Activated T-cell treated with anti-CD3 and anti-CD28 coated beads, Interleukin-2, amount 50 U/mL, for 72 hours (primary cell): ENCODE results near the gene AGK. TPM values are rescaled to one million over a fixed set of nuclear protein-coding genes. Genes with fewer than 3 reads are reported as not detected.
"Not testable (repeated sequence)": the region's sequence is repeated elsewhere in the genome, so short reads cannot be mapped to it uniquely, and the experiment has no call there.

Source experiments
- ATAC-seq, 2 donors: fragments of 150-1000 bp; cut with Tn5 transposase; replicated peaks in 1 of 2; 2 replicates each; pipeline ENCODE4 v1.10.0; 2021; ENCODE audit warnings: moderate library complexity in 2 of 2, mild to moderate bottlenecking in 1 of 2
- DNase-seq, 2 donors: peaks; one replicate each; pipeline ENCODE4 v3.0.0; 2021 to 2022; ENCODE audit warnings: mixed read lengths in 1 of 2
- H3K27ac Mint-ChIP-seq: one replicate; pipeline ENCODE4 v1.8.0; 2022; ENCODE audit warnings: mild to moderate bottlenecking, moderate library complexity, mixed read lengths
- H3K27me3 Mint-ChIP-seq: one replicate; pipeline ENCODE4 v1.8.0; 2022; ENCODE audit warnings: low read depth, mixed read lengths
- H3K36me3 Mint-ChIP-seq, 2 donors: one replicate each; pipeline ENCODE4 v1.8.0; 2022; ENCODE audit warnings: mixed read lengths in 2 of 2, mild to moderate bottlenecking in 1 of 2; ENCODE audit not compliant: insufficient read depth in 2 of 2
- H3K4me1 Mint-ChIP-seq: one replicate; pipeline ENCODE4 v1.8.0; 2022; ENCODE audit warnings: low read depth, mixed read lengths
- H3K4me3 Mint-ChIP-seq, 2 donors: one replicate each; pipeline ENCODE4 v1.8.0; 2022; ENCODE audit warnings: mild to moderate bottlenecking in 2 of 2, mixed read lengths in 2 of 2, moderate library complexity in 2 of 2
- H3K9me3 Mint-ChIP-seq, 2 donors: one replicate each; pipeline ENCODE4 v1.8.0; 2022; ENCODE audit warnings: mixed read lengths in 2 of 2
- total RNA-seq, 2 donors: library from RNA; stranded (reverse); gene quantifications; one replicate each; pipeline ENCODE4 v1.2.3, GENCODE V29; 2022

The AGK gene
- total RNA-seq, 2 donors from 2014 or later, result 34.8 to 48.5 TPM

DNA sequence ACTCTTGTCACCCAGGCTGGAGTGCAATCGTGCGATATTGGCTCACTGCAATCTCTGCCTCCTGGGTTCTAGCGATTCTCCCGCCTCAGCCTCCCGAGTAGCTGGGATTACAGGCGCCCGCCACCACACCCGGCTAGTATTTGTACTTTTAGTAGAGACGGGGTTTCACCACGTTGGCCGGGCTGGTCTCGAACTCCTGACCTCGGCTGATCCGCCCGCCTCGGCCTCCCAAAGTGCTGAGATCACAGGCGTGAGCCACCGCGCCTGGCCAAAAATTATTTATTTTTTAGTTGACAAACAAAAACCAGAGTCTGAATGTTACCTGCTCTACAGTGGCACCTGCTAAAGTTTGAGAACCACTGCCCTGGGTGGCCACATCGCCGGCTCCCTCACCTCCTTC is 96.5 kb downstream of the AGK start:
- H3K27ac Mint-ChIP-seq, result peak overlapping the region; percentile 20
- not testable (repeated sequence) for H3K27me3 Mint-ChIP-seq, H3K36me3 Mint-ChIP-seq, H3K4me1 Mint-ChIP-seq, H3K4me3 Mint-ChIP-seq, ATAC-seq, H3K9me3 Mint-ChIP-seq, DNase-seq

DNA sequence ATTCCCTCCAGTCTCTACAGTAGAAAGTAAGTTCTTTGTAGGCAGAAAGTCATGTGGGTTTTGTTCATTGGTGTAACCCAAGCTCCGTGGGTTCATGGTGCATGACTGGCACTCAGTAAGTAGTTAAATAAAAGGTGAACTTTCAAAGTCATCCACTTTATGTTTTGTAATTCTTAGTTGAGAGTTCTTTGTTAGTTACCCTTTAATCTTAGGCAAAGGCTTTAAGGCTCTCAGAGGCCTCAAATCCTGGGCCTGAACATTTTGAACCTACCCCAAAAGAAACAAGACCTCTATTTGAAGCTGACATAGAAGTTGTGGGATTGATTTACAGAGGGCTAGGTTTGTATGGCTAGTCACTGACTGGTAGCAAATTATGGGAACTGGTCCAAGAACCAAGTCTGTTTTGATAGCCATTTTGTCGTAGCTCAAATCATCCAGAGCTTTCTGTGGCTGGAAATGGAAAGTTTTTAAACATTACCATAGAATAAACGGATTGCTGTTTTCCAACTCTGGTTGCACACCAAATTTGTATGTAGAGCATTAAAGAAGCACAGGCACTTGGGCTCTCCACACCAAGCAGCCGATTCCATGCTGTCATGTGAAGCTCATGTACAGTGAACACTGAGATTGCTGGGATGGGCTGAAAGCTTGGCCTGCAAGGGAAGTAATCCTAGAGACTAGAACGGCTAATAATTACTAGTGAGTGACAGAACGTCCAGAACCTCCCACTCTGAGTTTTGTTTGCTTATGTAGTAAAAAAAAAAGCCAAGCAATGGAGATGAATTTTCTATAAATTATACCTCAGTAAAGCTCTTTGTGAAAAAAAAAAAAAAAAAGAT is 97.3 kb downstream of the AGK start:
- Mint-ChIP-seq H3K36me3 (peaks cover 2 to 3% of the 10 kb centered on the region in 2 donors), H3K4me3 (no peak overlapping the region), H3K4me1 (no peaks in the 10 kb centered on the region), H3K9me3 (no peaks in the 10 kb centered on the region), H3K27me3 (no peaks in the 10 kb centered on the region), H3K27ac (peak overlapping the region; percentile 20)
- DNase-seq (no peak), ATAC-seq (no peak)

- no peaks in the 10 kb centered on the region for H3K27me3 Mint-ChIP-seq
- peak overlapping the region; percentile 44 for H3K27ac Mint-ChIP-seq
- H3K9me3 Mint-ChIP-seq, result no peaks in the 10 kb centered on the region
- ATAC-seq (no peak), DNase-seq (no peak)
- H3K36me3 Mint-ChIP-seq, result peaks cover 2 to 6% of the 10 kb centered on the region in 2 donors
- no peak overlapping the region for H3K4me3 Mint-ChIP-seq
- H3K4me1 Mint-ChIP-seq, result peaks cover 2% of the 10 kb centered on the region
Measured at GRCh38 chr7:141649137-141649864, 98.1 kb downstream of the AGK start.

- peaks cover 2 to 6% of the 10 kb centered on the region in 2 donors for H3K36me3 Mint-ChIP-seq
Measured at GRCh38 chr7:141649865-141650634, 98.8 kb downstream of the AGK start.

GRCh38 chr7:141651417-141651816 is 100.2 kb downstream of the AGK start:
- Mint-ChIP-seq H3K4me1 (peaks cover 7% of the 10 kb centered on the region), H3K4me3 (no peak overlapping the region), H3K27ac (no peak overlapping the region), H3K27me3 (no peaks in the 10 kb centered on the region), H3K36me3 (peaks cover 2 to 6% of the 10 kb centered on the region in 2 donors), H3K9me3 (no peaks in the 10 kb centered on the region)
- DNase-seq (no peak), ATAC-seq (no peak)

More at GRCh38 chr7:141649865-141650634, 98.8 kb downstream of the AGK start:
- Mint-ChIP-seq H3K27me3 (no peaks in the 10 kb centered on the region), H3K9me3 (no peaks in the 10 kb centered on the region), H3K27ac (peak overlapping the region; percentile 29), H3K4me3 (no peak overlapping the region), H3K4me1 (peaks cover 7% of the 10 kb centered on the region)
- ATAC-seq (peak in 1 of 2 donors; percentile 37), DNase-seq (peak; percentile 9 to 15)

DNA sequence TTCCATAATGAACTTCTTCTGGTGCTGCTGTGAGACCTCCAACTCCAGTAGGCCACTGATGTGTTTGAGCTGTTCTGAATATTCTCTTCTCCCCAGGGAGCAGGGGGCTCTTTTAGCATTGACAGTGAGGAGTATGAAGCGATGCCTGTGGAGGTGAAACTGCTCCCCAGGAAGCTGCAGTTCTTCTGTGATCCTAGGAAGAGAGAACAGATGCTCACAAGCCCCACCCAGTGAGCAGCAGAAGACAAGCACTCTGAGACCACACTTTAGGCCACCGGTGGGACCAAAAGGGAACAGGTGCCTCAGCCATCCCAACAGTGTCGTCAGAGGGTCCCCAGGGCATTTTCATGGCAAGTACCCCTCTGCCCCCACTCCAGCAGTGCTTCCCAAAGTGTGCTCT is 101.5 kb downstream of the AGK start:
- no peak overlapping the region for H3K4me3 Mint-ChIP-seq
- no peaks in the 10 kb centered on the region for H3K27me3 Mint-ChIP-seq
- DNase-seq (no peak), ATAC-seq (no peak)
- no peak overlapping the region for H3K27ac Mint-ChIP-seq
- peaks cover 2 to 6% of the 10 kb centered on the region in 2 donors for H3K36me3 Mint-ChIP-seq
- no peaks in the 10 kb centered on the region for H3K9me3 Mint-ChIP-seq
- H3K4me1 Mint-ChIP-seq, result peaks cover 7% of the 10 kb centered on the region

DNA sequence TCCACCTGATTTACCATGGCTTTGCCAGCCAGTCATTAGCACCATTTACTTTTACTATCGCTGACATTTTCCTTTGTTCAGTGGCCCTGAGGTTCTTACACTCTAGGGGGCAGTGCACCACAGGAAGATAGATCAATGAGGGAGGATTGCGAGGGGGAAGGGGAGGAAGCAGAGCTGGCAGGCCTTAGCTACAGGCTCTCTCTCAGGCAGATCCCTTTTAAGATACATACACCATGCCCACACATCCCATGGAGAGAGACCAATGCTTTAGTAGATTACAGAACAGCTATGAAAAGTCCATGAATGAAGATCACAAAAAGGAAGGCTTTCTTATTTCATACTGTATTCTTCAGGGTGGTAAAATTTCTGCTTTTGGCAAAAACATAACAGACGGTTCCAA is 103.3 kb downstream of the AGK start:
- ATAC-seq (peak; percentile 90 to 92), DNase-seq (peak; percentile 64 to 65)
- H3K4me3 Mint-ChIP-seq, result no peak overlapping the region
- no peaks in the 10 kb centered on the region for H3K9me3 Mint-ChIP-seq
- H3K4me1 Mint-ChIP-seq, result peaks cover 7% of the 10 kb centered on the region
- H3K27me3 Mint-ChIP-seq, result no peaks in the 10 kb centered on the region
- peaks cover 2 to 7% of the 10 kb centered on the region in 2 donors for H3K36me3 Mint-ChIP-seq
- peak overlapping the region; percentile 88 for H3K27ac Mint-ChIP-seq

- no peak for DNase-seq
- Mint-ChIP-seq H3K4me3 (no peak overlapping the region), H3K36me3 (peaks cover 2 to 10% of the 10 kb centered on the region in 2 donors), H3K27ac (peak overlapping the region; percentile 61), H3K4me1 (peaks cover 15% of the 10 kb centered on the region), H3K9me3 (no peaks in the 10 kb centered on the region), H3K27me3 (no peaks in the 10 kb centered on the region)
- no peak for ATAC-seq
Measured at GRCh38 chr7:141659501-141659900, 108.3 kb downstream of the AGK start.

- Mint-ChIP-seq H3K27ac (peak overlapping the region; percentile 61), H3K36me3 (peaks cover 2 to 10% of the 10 kb centered on the region in 2 donors), H3K9me3 (no peaks in the 10 kb centered on the region), H3K27me3 (no peaks in the 10 kb centered on the region), H3K4me3 (no peak overlapping the region), H3K4me1 (peaks cover 12% of the 10 kb centered on the region)
- ATAC-seq (peak in 1 of 2 donors; percentile 53), DNase-seq (no peak)
Measured at GRCh38 chr7:141660259-141660658, 109.0 kb downstream of the AGK start.

GRCh38 chr7:141663081-141663849 is 112.1 kb downstream of the AGK start:
- H3K27me3 Mint-ChIP-seq, result no peaks in the 10 kb centered on the region
- DNase-seq (no peak), ATAC-seq (peak; percentile 11 to 47)
- peaks cover 12% of the 10 kb centered on the region for H3K4me1 Mint-ChIP-seq
- H3K4me3 Mint-ChIP-seq, result no peak overlapping the region
- H3K27ac Mint-ChIP-seq, result peak overlapping the region; percentile 76
- no peaks in the 10 kb centered on the region for H3K9me3 Mint-ChIP-seq
- H3K36me3 Mint-ChIP-seq, result peaks cover 2 to 6% of the 10 kb centered on the region in 2 donors

DNA sequence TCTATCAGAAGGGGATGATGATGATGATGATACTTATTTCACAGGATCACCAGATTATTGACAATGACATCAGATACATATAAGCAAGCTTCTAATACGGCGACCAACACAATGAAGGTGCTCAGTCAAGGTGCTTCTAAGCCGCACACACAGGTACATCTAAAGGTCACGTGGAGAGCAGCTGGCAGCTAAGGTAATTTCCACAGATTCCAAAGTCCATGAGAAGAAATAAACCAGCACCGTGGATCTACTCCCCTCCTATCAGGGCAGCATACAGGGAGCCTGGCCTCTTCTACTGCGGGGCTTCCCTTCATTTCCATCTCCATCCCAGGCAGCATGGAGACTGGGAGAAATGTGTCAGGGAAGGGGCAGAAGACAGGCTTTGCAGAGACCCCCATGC is 113.2 kb downstream of the AGK start:
- no peak overlapping the region for H3K4me3 Mint-ChIP-seq
- H3K9me3 Mint-ChIP-seq, result no peaks in the 10 kb centered on the region
- DNase-seq (no peak), ATAC-seq (no peak)
- H3K36me3 Mint-ChIP-seq, result peaks cover 2 to 6% of the 10 kb centered on the region in 2 donors
- no peak overlapping the region for H3K27ac Mint-ChIP-seq
- H3K27me3 Mint-ChIP-seq, result no peaks in the 10 kb centered on the region
- peaks cover 12% of the 10 kb centered on the region for H3K4me1 Mint-ChIP-seq

DNA sequence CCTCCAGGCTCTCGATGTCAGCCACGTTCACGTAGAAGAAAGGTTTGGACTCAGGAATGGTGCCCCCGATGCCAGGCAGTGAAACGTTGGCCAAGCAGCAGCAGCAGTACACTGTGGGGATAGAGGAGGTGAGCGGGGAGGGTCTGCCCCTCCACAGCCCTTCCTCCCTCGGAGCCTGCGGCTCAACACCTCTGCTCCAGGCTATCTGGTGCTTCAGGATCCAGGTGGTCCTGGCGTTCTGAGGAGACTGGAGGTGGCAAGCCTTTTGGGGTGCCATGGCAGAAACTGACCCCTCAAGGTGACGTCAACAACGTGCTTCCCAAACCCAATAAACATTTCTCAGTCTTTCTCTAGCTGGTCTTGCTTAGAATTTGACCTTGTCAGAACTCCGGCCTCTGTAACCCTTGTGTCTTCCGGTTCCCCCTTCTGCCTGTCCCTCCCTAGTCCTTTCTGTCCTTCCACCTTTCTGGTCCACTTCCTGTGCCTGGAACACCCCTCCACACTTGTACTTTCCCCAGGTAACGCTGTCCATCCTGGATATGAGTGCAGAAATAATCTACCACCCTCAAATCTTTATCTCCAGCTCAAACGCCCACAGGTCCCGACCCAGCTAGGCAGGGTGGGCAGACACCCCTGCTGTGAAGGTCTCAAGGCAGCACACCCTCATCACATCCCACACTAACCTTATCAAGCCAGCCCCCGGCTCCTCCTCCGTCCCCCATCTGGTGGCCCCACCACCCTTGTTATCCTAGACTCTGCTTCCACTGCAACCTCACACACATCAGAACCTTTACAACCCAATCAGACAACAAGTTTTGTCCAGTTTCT is 114.2 kb downstream of the AGK start:
- Mint-ChIP-seq H3K27me3 (no peaks in the 10 kb centered on the region), H3K36me3 (peaks cover 2 to 3% of the 10 kb centered on the region in 2 donors), H3K4me3 (no peak overlapping the region), H3K4me1 (peaks cover 11% of the 10 kb centered on the region), H3K27ac (no peak overlapping the region), H3K9me3 (no peaks in the 10 kb centered on the region)
- no peak for DNase-seq
- ATAC-seq, result no peak
